Effector memory CD8-positive, alpha-beta T cell (primary cell): ENCODE measurements around the gene PIGW.

Experiments
- ATAC-seq: fragments of 150-1000 bp; cut with Tn5 transposase; replicated peaks from 2 replicates; pipeline ENCODE4 v1.10.0; 2021; ENCODE audit warnings: mild to moderate bottlenecking, moderate library complexity
- DNase-seq, 3 experiments: peaks; one replicate each; pipeline ENCODE4 v3.0.0; 2021
- H3K27ac Mint-ChIP-seq, 2 donors: one replicate each; pipeline ENCODE4 v1.8.0; 2022; ENCODE audit warnings: mild to moderate bottlenecking in 2 of 2, mixed read lengths in 2 of 2, moderate library complexity in 2 of 2
- H3K27me3 Mint-ChIP-seq, 2 donors: one replicate each; pipeline ENCODE4 v1.8.0; 2022; ENCODE audit warnings: mixed read lengths in 2 of 2
- H3K36me3 Mint-ChIP-seq: one replicate; pipeline ENCODE4 v1.8.0; 2022; ENCODE audit warnings: mild to moderate bottlenecking, moderate library complexity, mixed read lengths; ENCODE audit not compliant: insufficient read depth
- H3K4me1 Mint-ChIP-seq, 2 donors: one replicate each; pipeline ENCODE4 v1.8.0; 2022; ENCODE audit warnings: low read depth in 2 of 2, mixed read lengths in 2 of 2
- H3K4me3 Mint-ChIP-seq, 2 donors: one replicate each; pipeline ENCODE4 v1.8.0; 2022; ENCODE audit warnings: mild to moderate bottlenecking in 2 of 2, mixed read lengths in 2 of 2, moderate library complexity in 2 of 2
- H3K9me3 Mint-ChIP-seq, 2 donors: one replicate each; pipeline ENCODE4 v1.8.0; 2022; ENCODE audit warnings: mixed read lengths in 2 of 2

PIGW gene

GRCh38 chr17:36544307-36545076, 9.7 kb downstream of the PIGW start, which contains the start of gene GGNBP2:
Gene GGNBP2 (plus strand): TSS chr17:36544919. CDS start chr17:36545725, 806 bp downstream.
- peak; percentile 61 for ATAC-seq
- Mint-ChIP-seq H3K27ac (peak within 1 kb of the TSS; percentile 98), H3K27me3 (no peaks in the 10 kb centered on the region), H3K36me3 (peaks cover 56% of the 10 kb centered on the region), H3K9me3 (no peaks in the 10 kb centered on the region), H3K4me3 (peak within 1 kb of the TSS; percentile 96), H3K4me1 (peaks cover 18 to 22% of the 10 kb centered on the region in 2 donors)
- peak; percentile 88 to 90 (median 88) for DNase-seq

GRCh38 chr17:36545077-36545464, 10.3 kb downstream of the PIGW start:
- peaks cover 21 to 24% of the 10 kb centered on the region in 2 donors for H3K4me1 Mint-ChIP-seq
- H3K4me3 Mint-ChIP-seq, result peak overlapping the region; percentile 96
- ATAC-seq (no peak), DNase-seq (no peak)
- H3K27ac Mint-ChIP-seq, result peak overlapping the region; percentile 98
- H3K36me3 Mint-ChIP-seq, result peaks cover 59% of the 10 kb centered on the region
- H3K27me3 Mint-ChIP-seq, result no peaks in the 10 kb centered on the region
- H3K9me3 Mint-ChIP-seq, result no peaks in the 10 kb centered on the region

- peak; percentile 97 to 99 (median 98) for DNase-seq
- H3K9me3 Mint-ChIP-seq, result no peaks in the 10 kb centered on the region
- H3K36me3 Mint-ChIP-seq, result peaks cover 63% of the 10 kb centered on the region
- H3K4me1 Mint-ChIP-seq, result peaks cover 28 to 31% of the 10 kb centered on the region in 2 donors
- H3K27me3 Mint-ChIP-seq, result no peaks in the 10 kb centered on the region
- peak; percentile 75 for ATAC-seq
- peak overlapping the region; percentile 96 for H3K4me3 Mint-ChIP-seq
- peak overlapping the region; percentile 98 for H3K27ac Mint-ChIP-seq
These were observed 11.0 kb downstream of the PIGW start for GRCh38 chr17:36545465-36546417.

- peaks cover 68% of the 10 kb centered on the region for H3K36me3 Mint-ChIP-seq
- peak overlapping the region; percentile 96 for H3K4me3 Mint-ChIP-seq
- H3K9me3 Mint-ChIP-seq, result no peaks in the 10 kb centered on the region
- no peaks in the 10 kb centered on the region for H3K27me3 Mint-ChIP-seq
- no peak for ATAC-seq
- DNase-seq, result no peak
- peaks cover 33% of the 10 kb centered on the region in 2 donors for H3K4me1 Mint-ChIP-seq
- peak overlapping the region; percentile 98 for H3K27ac Mint-ChIP-seq
These were observed 11.8 kb downstream of the PIGW start for GRCh38 chr17:36546418-36547093.

GRCh38 chr17:36547776-36548175, 13.0 kb downstream of the PIGW start:
- Mint-ChIP-seq H3K4me3 (peak overlapping the region; percentile 12 to 61), H3K27ac (no peak overlapping the region), H3K4me1 (peaks cover 33 to 43% of the 10 kb centered on the region in 2 donors), H3K27me3 (no peaks in the 10 kb centered on the region), H3K9me3 (no peaks in the 10 kb centered on the region), H3K36me3 (peaks cover 70% of the 10 kb centered on the region)
- DNase-seq, result no peak
- no peak for ATAC-seq

- Mint-ChIP-seq H3K27ac (peak overlapping the region in 1 of 2 donors; percentile 78), H3K4me3 (peak overlapping the region; percentile 59 to 71), H3K4me1 (peaks cover 33 to 51% of the 10 kb centered on the region in 2 donors), H3K27me3 (no peaks in the 10 kb centered on the region), H3K36me3 (peaks cover 57% of the 10 kb centered on the region), H3K9me3 (no peaks in the 10 kb centered on the region)
- ATAC-seq, result peak; percentile 33
- DNase-seq, result no peak
These were observed 16.0 kb downstream of the PIGW start for GRCh38 chr17:36550491-36551417.

GRCh38 chr17:36553459-36553858, 18.7 kb downstream of the PIGW start:
- Mint-ChIP-seq H3K27me3 (no peaks in the 10 kb centered on the region), H3K36me3 (peaks cover 63% of the 10 kb centered on the region), H3K4me1 (peaks cover 31 to 59% of the 10 kb centered on the region in 2 donors), H3K4me3 (peak overlapping the region in 1 of 2 donors; percentile 40), H3K27ac (peak overlapping the region in 1 of 2 donors; percentile 29), H3K9me3 (no peaks in the 10 kb centered on the region)
- DNase-seq, result no peak
- ATAC-seq, result no peak

GRCh38 chr17:36566081-36566480, 31.3 kb downstream of the PIGW start:
- Mint-ChIP-seq H3K4me3 (no peak overlapping the region), H3K4me1 (peaks cover 7 to 22% of the 10 kb centered on the region in 2 donors), H3K36me3 (peaks cover 97% of the 10 kb centered on the region), H3K9me3 (no peaks in the 10 kb centered on the region), H3K27ac (peak overlapping the region in 1 of 2 donors; percentile 85), H3K27me3 (no peaks in the 10 kb centered on the region)
- no peak for ATAC-seq
- no peak for DNase-seq

GRCh38 chr17:36575028-36575427, 40.2 kb downstream of the PIGW start:
- Mint-ChIP-seq H3K4me1 (peaks cover 14 to 29% of the 10 kb centered on the region in 2 donors), H3K27me3 (no peaks in the 10 kb centered on the region), H3K4me3 (no peak overlapping the region), H3K9me3 (no peaks in the 10 kb centered on the region), H3K27ac (no peak overlapping the region), H3K36me3 (peaks cover 75% of the 10 kb centered on the region)
- no peak for ATAC-seq
- DNase-seq, result no peak

- Mint-ChIP-seq H3K36me3 (peaks cover 77% of the 10 kb centered on the region), H3K4me1 (peaks cover 14 to 29% of the 10 kb centered on the region in 2 donors), H3K9me3 (no peaks in the 10 kb centered on the region), H3K27ac (no peak overlapping the region), H3K4me3 (no peak overlapping the region), H3K27me3 (no peaks in the 10 kb centered on the region)
- DNase-seq (no peak), ATAC-seq (no peak)
These were observed 42.0 kb downstream of the PIGW start for GRCh38 chr17:36576793-36577192.

GRCh38 chr17:36578671-36579070, 43.9 kb downstream of the PIGW start:
- H3K4me3 Mint-ChIP-seq, result no peak overlapping the region
- H3K27me3 Mint-ChIP-seq, result no peaks in the 10 kb centered on the region
- H3K27ac Mint-ChIP-seq, result no peak overlapping the region
- no peak for ATAC-seq
- no peaks in the 10 kb centered on the region for H3K9me3 Mint-ChIP-seq
- peaks cover 83% of the 10 kb centered on the region for H3K36me3 Mint-ChIP-seq
- DNase-seq, result no peak
- H3K4me1 Mint-ChIP-seq, result peaks cover 10 to 16% of the 10 kb centered on the region in 2 donors

GRCh38 chr17:36583787-36584186, 49.0 kb downstream of the PIGW start:
- Mint-ChIP-seq H3K27me3 (no peaks in the 10 kb centered on the region), H3K9me3 (no peaks in the 10 kb centered on the region), H3K4me3 (no peak overlapping the region), H3K36me3 (peaks cover 97% of the 10 kb centered on the region), H3K27ac (no peak overlapping the region), H3K4me1 (no peaks in the 10 kb centered on the region)
- no peak for ATAC-seq
- no peak for DNase-seq
